GM19468 (cell line): Measurements from ENCODE around the gene YIPF3.
"Not testable (repeated sequence)": the region's sequence is repeated elsewhere in the genome, so short reads cannot be mapped to it uniquely, and the experiment has no call there.

Source experiments
- ATAC-seq: cut with Tn5 transposase; IDR thresholded peaks from one replicate; pipeline ENCODE4 v1.9.1; 2021; ENCODE audit warnings: mild to moderate bottlenecking, moderate library complexity, moderate number of reproducible peaks; ENCODE audit not compliant: unreplicated experiment; ENCODE audit errors: extremely low read depth

YIPF3 gene

GRCh38 chr6:43467265-43467664 lies 49.5 kb downstream of the YIPF3 start:
- not testable (repeated sequence) for ATAC-seq

GRCh38 chr6:43465948-43466347 lies 50.8 kb downstream of the YIPF3 start:
- ATAC-seq: no peak

DNA sequence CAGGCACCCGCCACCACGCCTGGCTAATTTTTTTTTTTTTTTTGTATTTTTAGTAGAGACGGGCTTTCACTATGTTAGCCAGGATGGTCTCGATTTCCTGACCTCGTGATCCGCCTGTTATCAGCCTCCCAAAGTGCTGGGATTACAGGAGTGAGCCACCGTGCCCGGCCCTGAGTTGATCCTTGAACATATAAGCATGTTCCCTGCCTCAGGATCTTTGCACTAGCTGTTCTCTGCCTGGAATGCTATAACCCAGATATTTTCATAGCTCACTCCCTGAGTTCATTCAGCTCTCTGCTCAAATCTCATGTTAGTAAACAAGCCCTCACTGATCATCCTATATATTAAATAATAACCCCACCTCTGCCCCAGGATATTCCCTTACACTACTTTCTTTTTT lies 52.4 kb downstream of the YIPF3 start:
- no peak for ATAC-seq

GRCh38 chr6:43461936-43462335 lies 54.8 kb downstream of the YIPF3 start:
- ATAC-seq: no peak
